Neural progenitor cell (in vitro differentiated cells): Measurements from ENCODE around the gene PKHD1.

Experiments used
- EZH2 ChIP-seq: fragments of 200-600 bp; sonication (generic); IDR thresholded peaks from 2 replicates; pipeline ENCODE4 v1.6.1; 2017; ENCODE audit warnings: antibody characterized with exemption, mild to moderate bottlenecking, moderate library complexity
- EZH2phosphoT487 ChIP-seq: fragments of 200-600 bp; sonication (generic); IDR thresholded peaks from 2 replicates; pipeline ENCODE4 v1.6.1; 2017; ENCODE audit warnings: antibody characterized with exemption
- TF ChIP-seq, protein P1 (sequence below): fragments of 200-600 bp; sonication (generic); IDR thresholded peaks from 2 replicates; pipeline ENCODE4 v1.5.1; 2017; ENCODE audit warnings: antibody characterized with exemption, mild to moderate bottlenecking

DNA sequence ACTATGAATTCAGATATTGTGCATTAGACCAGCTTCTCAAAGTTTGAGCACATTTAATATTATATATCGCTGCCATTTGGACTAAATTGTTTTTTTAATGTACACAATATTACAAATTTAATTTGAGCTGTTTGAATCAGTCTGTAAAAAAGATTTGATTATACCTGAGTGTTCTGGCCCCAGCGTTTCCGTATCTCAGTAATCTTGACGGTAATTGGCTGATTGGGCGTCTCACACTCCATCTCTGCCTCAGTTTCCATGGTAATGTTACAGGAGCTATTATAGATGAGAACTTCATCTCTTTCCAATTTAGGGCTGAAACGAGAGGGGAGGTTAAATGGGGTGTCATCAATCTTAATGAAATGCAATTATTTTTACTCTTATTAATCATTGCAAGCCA lies 77.3 kb downstream of the PKHD1 start:
- TF ChIP-seq, protein P1, sequence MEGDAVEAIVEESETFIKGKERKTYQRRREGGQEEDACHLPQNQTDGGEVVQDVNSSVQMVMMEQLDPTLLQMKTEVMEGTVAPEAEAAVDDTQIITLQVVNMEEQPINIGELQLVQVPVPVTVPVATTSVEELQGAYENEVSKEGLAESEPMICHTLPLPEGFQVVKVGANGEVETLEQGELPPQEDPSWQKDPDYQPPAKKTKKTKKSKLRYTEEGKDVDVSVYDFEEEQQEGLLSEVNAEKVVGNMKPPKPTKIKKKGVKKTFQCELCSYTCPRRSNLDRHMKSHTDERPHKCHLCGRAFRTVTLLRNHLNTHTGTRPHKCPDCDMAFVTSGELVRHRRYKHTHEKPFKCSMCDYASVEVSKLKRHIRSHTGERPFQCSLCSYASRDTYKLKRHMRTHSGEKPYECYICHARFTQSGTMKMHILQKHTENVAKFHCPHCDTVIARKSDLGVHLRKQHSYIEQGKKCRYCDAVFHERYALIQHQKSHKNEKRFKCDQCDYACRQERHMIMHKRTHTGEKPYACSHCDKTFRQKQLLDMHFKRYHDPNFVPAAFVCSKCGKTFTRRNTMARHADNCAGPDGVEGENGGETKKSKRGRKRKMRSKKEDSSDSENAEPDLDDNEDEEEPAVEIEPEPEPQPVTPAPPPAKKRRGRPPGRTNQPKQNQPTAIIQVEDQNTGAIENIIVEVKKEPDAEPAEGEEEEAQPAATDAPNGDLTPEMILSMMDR = no peak
- TF ChIP-seq EZH2 (no peak), EZH2phosphoT487 (no peak)
